Adrenal gland (tissue), 12 donors: ENCODE data around the gene TMEM45A. TPM values are rescaled to one million over a fixed set of nuclear protein-coding genes. Genes with fewer than 3 reads are reported as not detected.

ENCODE experiments used
- DNase-seq, 7 donors: peaks; one replicate each; pipeline ENCODE4 v3.0.0-alpha.2; 2019 to 2020
- H3K27ac ChIP-seq, 5 donors: fragments of 200-600 bp; sonication (generic) in 4 of 5; 1 replicate in 3 of 5; 2 replicates in 2 of 5; pipeline versions ENCODE4 v1.5.1 to v1.8.0; 2016 to 2020; ENCODE audit warnings: mild to moderate bottlenecking in 1 of 5
- H3K27me3 ChIP-seq: fragments of 200-600 bp; 2 replicates; pipeline ENCODE4 v1.8.0; 2021
- H3K36me3 ChIP-seq, 2 donors: fragments of 200-600 bp; replicated peaks in 1 of 2; 1 replicate in 1 of 2; 2 replicates in 1 of 2; pipeline versions ENCODE4 v1.5.1 to v1.8.0; 2018 to 2022
- H3K4me1 ChIP-seq, 2 donors: fragments of 200-600 bp; replicated peaks in 1 of 2; 1 replicate in 1 of 2; 2 replicates in 1 of 2; pipeline versions ENCODE4 v1.5.1 to v1.8.0; 2018 to 2021
- H3K4me3 ChIP-seq, 4 donors: fragments of 200-600 bp; sonication (generic) in 3 of 4; one replicate each; pipeline ENCODE4 v1.5.1; 2016 to 2018
- H3K9me3 ChIP-seq, 3 donors: fragments of 200-600 bp; sonication (generic) in 1 of 3; replicated peaks in 1 of 3; 1 replicate in 2 of 3; 2 replicates in 1 of 3; pipeline versions ENCODE4 v1.5.1 to v1.8.0; 2016 to 2021
- CTCF ChIP-seq, 6 experiments: fragments of 450-650 bp in 4 of 6; fragments of 200-600 bp in 2 of 6; sonication (generic) in 1 of 6; IDR thresholded peaks; 1 replicate in 5 of 6; 2 replicates in 1 of 6; pipeline versions ENCODE4 v1.5.1 to v1.8.0; 2016 to 2021; ENCODE audit warnings: antibody characterized with exemption in 6 of 6, mild to moderate bottlenecking in 2 of 6, moderate library complexity in 1 of 6
- POLR2A ChIP-seq, 2 donors: fragments of 450-650 bp; IDR thresholded peaks; one replicate each; pipeline ENCODE4 v1.6.1; 2017; ENCODE audit warnings: antibody characterized with exemption in 2 of 2, mild to moderate bottlenecking in 2 of 2, moderate library complexity in 1 of 2
- WGBS, 4 donors: extraction: QIAGEN DNeasy Blood & Tissue Kit in 2 of 4; methylation state at CpG; one replicate each; pipeline versions ENCODE4 v1.1.5 to v1.1.7; 2013 to 2017; 5-methylcytosine and 5-hydroxymethylcytosine counted together
- intact Hi-C, 2 donors: fragments of 100-400 bp; cut with DNase I; formaldehyde crosslinking; loops; one replicate each; pipeline versions ENCODE4 v1.14.1 to v1.15.0; 2022 to 2023
- polyA plus RNA-seq, 3 donors: library from polyadenylated mRNA; stranded (reverse); fragments of 200-250 nt in 2 of 3; fragments of 350-450 nt in 1 of 3; fragmentation: Illumina TruSeq in 1 of 3; extraction: RNeasy Lipid Tissue Mini Kit (QIAGEN cat#74804) in 1 of 3; gene quantifications; one replicate each; pipeline ENCODE4 v1.2.3, GENCODE V29; 2013 to 2014
- total RNA-seq, 9 donors: library from RNA; depleted of rRNA in 4 of 9; stranded (reverse); fragments of >200 nt in 4 of 9; fragments of 120-200 nt in 1 of 9; fragmentation: NEBNext Ultra II Directional in 1 of 9; extraction: Animal tissue kit (Norgen Biotek cat#: 25700) in 1 of 9; gene quantifications; one replicate each; pipeline versions ENCODE4 v1.1.0 to v1.2.4, GENCODE V29; 2013 to 2023
- donor health status: healthy with polysubstance abuse.
- donor health status: Bipolar disorder and iron deficiency.
- donor health status: DM: yes; HTN: yes; CAD: no.
- donor health status: DM: no; HTN: no; CAD: no.
- donor health status: DM: no; HTN: no; CAD: no.
- donor health status: DM: yes; HTN: yes; CAD: no.

TMEM45A gene
- total and polyA plus RNA-seq, 12 donors: 9.8 to 38.7 (median 27.5) TPM

GRCh38 chr3:100546020-100546744, 53.8 kb downstream of the TMEM45A start:
- TF ChIP-seq POLR2A (IDR thresholded peaks at IDR 0.05) (no peak), CTCF (IDR thresholded peaks at IDR 0.05) (no peak)
- H3K4me3 ChIP-seq: no peak overlapping the region
- H3K36me3 ChIP-seq: no peaks in the 10 kb centered on the region
- no peak for DNase-seq
- H3K27ac ChIP-seq: no peak overlapping the region
- no peaks in the 10 kb centered on the region for H3K27me3 ChIP-seq
- H3K9me3 ChIP-seq: peaks cover 0 to 9% (median 0%) of the 10 kb centered on the region in 3 donors
- no peaks in the 10 kb centered on the region for H3K4me1 ChIP-seq
- 64 to 84% (median 80%) methylated on average over 3 of the region's 3 CpGs for WGBS, 4 donors
- intact Hi-C loops: no loop called here

- WGBS, 4 donors: 31 to 49% (median 40%) methylated on average over 2 of the region's 2 CpGs
- no peak for DNase-seq
- no peak overlapping the region for H3K27ac ChIP-seq
- H3K4me3 ChIP-seq: no peak overlapping the region
- no peaks in the 10 kb centered on the region for H3K36me3 ChIP-seq
- H3K9me3 ChIP-seq: peaks cover 0 to 6% (median 0%) of the 10 kb centered on the region in 3 donors
- TF ChIP-seq CTCF (IDR thresholded peaks at IDR 0.05): no peak
- TF ChIP-seq POLR2A (IDR thresholded peaks at IDR 0.05): no peak
- H3K27me3 ChIP-seq: no peaks in the 10 kb centered on the region
- H3K4me1 ChIP-seq: no peaks in the 10 kb centered on the region
- intact Hi-C loops: no loop called here
Observed at GRCh38 chr3:100548053-100548452, 55.6 kb downstream of the TMEM45A start.

GRCh38 chr3:100553618-100554372, 61.4 kb downstream of the TMEM45A start:
- WGBS, 4 donors: 86 to 95% (median 91%) methylated on average over 3 of the region's 3 CpGs

GRCh38 chr3:100554373-100554676, 61.9 kb downstream of the TMEM45A start:
- H3K36me3 ChIP-seq: no peaks in the 10 kb centered on the region
- no peak for DNase-seq
- no peak overlapping the region for H3K4me3 ChIP-seq
- no peaks in the 10 kb centered on the region for H3K27me3 ChIP-seq
- no peaks in the 10 kb centered on the region for H3K4me1 ChIP-seq
- no peaks in the 10 kb centered on the region for H3K9me3 ChIP-seq
- no peak overlapping the region for H3K27ac ChIP-seq
- intact Hi-C loops: no loop called here
- no peak for TF ChIP-seq CTCF (IDR thresholded peaks at IDR 0.05)
- TF ChIP-seq POLR2A (IDR thresholded peaks at IDR 0.05): no peak

More at GRCh38 chr3:100553618-100554372, 61.4 kb downstream of the TMEM45A start:
- Histone ChIP-seq H3K9me3 (no peaks in the 10 kb centered on the region), H3K36me3 (no peaks in the 10 kb centered on the region), H3K27me3 (no peaks in the 10 kb centered on the region), H3K27ac (no peak overlapping the region), H3K4me1 (no peaks in the 10 kb centered on the region), H3K4me3 (no peak overlapping the region)
- intact Hi-C loops: no loop called here
- TF ChIP-seq CTCF (IDR thresholded peaks at IDR 0.05) (no peak), POLR2A (IDR thresholded peaks at IDR 0.05) (no peak)
- no peak for DNase-seq
